ENCODE results near the gene SLC35F4. TPM values are rescaled to one million over a fixed set of nuclear protein-coding genes. Genes with fewer than 3 reads are reported as not detected.

SLC35F4 gene
- total and polyA plus RNA-seq, 8 donors, result 0.11 to 0.30 (median 0.22) TPM; not detected in 2

GRCh38 chr14:57828713-57829112 is 37.2 kb downstream of the SLC35F4 start:
- Histone ChIP-seq H3K27ac (no peak overlapping the region), H3K27me3 (no peaks in the 10 kb centered on the region), H3K36me3 (no peaks in the 10 kb centered on the region), H3K9me3 (peaks cover 0 to 3% of the 10 kb centered on the region in 2 donors), H3K4me3 (no peak overlapping the region), H3K4me1 (no peaks in the 10 kb centered on the region)
- no peak for DNase-seq
- ATAC-seq, result no peak
- intact Hi-C loops (cut with DNase I), result no loop called here
- TF ChIP-seq CTCF (IDR thresholded peaks at IDR 0.05), result no peak

DNA sequence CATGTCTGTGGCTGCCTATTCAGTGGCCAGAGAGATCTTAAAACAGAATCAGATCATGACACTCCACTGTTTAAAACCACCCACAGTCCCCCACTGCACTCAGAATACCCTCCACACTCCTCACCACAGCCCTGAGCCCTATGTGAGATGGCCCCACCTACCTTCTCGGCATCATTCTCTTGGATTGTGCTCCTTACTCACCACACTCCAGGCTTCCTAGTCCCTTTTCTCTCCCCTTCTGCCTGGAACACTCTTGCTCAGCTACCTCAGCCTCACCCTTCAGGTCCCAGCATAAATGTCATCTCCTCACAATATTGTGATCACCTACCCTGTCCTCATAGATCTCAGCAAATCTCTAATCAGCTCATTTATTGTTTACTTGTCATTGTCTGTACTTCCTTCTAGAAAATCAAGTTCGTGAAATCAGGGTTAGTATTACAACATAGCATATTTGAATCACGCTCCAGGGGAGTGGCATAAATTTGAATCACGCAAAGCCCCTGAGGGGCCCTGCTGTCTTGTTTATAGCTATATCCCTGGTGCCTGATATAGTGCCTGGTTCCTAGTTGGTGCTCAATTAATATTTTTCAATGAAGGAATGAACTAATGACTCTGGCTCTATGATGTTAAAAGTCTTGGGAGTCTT is 42.8 kb downstream of the SLC35F4 start:
- no peak for ATAC-seq
- DNase-seq, result no peak
- no peaks in the 10 kb centered on the region for H3K36me3 ChIP-seq
- H3K27me3 ChIP-seq, result no peaks in the 10 kb centered on the region
- H3K4me3 ChIP-seq, result no peak overlapping the region
- TF ChIP-seq CTCF (IDR thresholded peaks at IDR 0.05), result no peak
- no peak overlapping the region for H3K27ac ChIP-seq
- intact Hi-C loops (cut with DNase I), result no loop called here
- H3K9me3 ChIP-seq, result peaks cover 0 to 3% of the 10 kb centered on the region in 2 donors
- H3K4me1 ChIP-seq, result no peaks in the 10 kb centered on the region

- DNase-seq (no peak), ATAC-seq (no peak)
- no peak for TF ChIP-seq CTCF (IDR thresholded peaks at IDR 0.05)
- H3K4me3 ChIP-seq, result no peak overlapping the region
- intact Hi-C loops (cut with DNase I), result no loop called here
- H3K9me3 ChIP-seq, result peaks cover 0 to 3% of the 10 kb centered on the region in 2 donors
- H3K27ac ChIP-seq, result no peak overlapping the region
- H3K36me3 ChIP-seq, result no peaks in the 10 kb centered on the region
- H3K4me1 ChIP-seq, result no peaks in the 10 kb centered on the region
- H3K27me3 ChIP-seq, result no peaks in the 10 kb centered on the region
Measured at GRCh38 chr14:57822081-57822480, 43.8 kb downstream of the SLC35F4 start.

- Histone ChIP-seq H3K36me3 (no peaks in the 10 kb centered on the region), H3K4me3 (no peak overlapping the region), H3K27me3 (no peaks in the 10 kb centered on the region), H3K4me1 (no peaks in the 10 kb centered on the region), H3K27ac (no peak overlapping the region), H3K9me3 (no peaks in the 10 kb centered on the region)
- DNase-seq (no peak), ATAC-seq (no peak)
- intact Hi-C loops (cut with DNase I), result no loop called here
- no peak for TF ChIP-seq CTCF (IDR thresholded peaks at IDR 0.05)
Measured at GRCh38 chr14:57820581-57820980, 45.3 kb downstream of the SLC35F4 start.

DNA sequence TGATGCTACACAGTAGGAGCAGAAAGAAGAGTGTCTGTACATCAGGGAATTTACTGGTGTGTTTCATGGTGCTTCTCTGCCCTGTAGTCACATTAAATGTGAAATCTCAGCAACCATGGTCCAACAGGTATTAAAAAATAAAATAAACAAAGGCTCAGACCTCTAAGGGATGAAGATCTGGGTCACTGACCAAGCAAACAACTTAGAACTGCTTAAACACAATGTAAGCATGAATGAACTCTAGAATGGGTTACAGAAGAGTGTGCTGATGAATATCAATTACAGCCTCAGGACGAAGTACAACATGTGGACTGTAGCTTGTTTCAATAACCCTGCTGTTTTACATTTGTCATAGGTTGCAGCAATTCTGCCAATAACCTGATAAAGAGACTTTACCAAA is 47.4 kb downstream of the SLC35F4 start:
- DNase-seq (no peak), ATAC-seq (no peak)
- no peak overlapping the region for H3K4me3 ChIP-seq
- no peaks in the 10 kb centered on the region for H3K4me1 ChIP-seq
- TF ChIP-seq CTCF (IDR thresholded peaks at IDR 0.05), result no peak
- H3K27ac ChIP-seq, result no peak overlapping the region
- intact Hi-C loops (cut with DNase I), result no loop called here
- no peaks in the 10 kb centered on the region for H3K36me3 ChIP-seq
- H3K9me3 ChIP-seq, result no peaks in the 10 kb centered on the region
- no peaks in the 10 kb centered on the region for H3K27me3 ChIP-seq
